GM12878 (cell line): ENCODE measurements around the gene KCNE4.

Source experiments
- CEBPB ChIP-seq, 2 experiments: fragments of 150-350 bp in 1 of 2; IDR thresholded peaks; 2 replicates each; pipeline ENCODE4 v1.6.1; 2012 to 2014; ENCODE audit warnings: low read depth in 2 of 2, low read length in 2 of 2, borderline replicate concordance in 1 of 2, inconsistent platforms in 1 of 2
- CHD4 ChIP-seq: fragments of 200-600 bp; sonication (generic); IDR thresholded peaks from 2 replicates; pipeline ENCODE4 v1.6.1; 2016; ENCODE audit warnings: mild to moderate bottlenecking
- CTCF ChIP-seq, 3 experiments: IDR thresholded peaks in 2 of 3; conservative IDR thresholded peaks in 1 of 3; 2 replicates each; pipeline ENCODE4 v1.5.1; 2011; ENCODE audit warnings: low read depth in 3 of 3, low read length in 3 of 3, mild to moderate bottlenecking in 3 of 3, control low read depth in 2 of 3, moderate library complexity in 2 of 3, inconsistent platforms in 1 of 3, mixed read lengths in 1 of 3; ENCODE audit not compliant: control insufficient read depth in 2 of 3, insufficient read depth in 1 of 3; ENCODE audit errors: extremely low read depth in 1 of 3
- MAX ChIP-seq: IDR thresholded peaks from 2 replicates; pipeline ENCODE4 v1.6.1; 2012; ENCODE audit warnings: low read depth, low read length, improper control_type of control experiment
- PBX3 ChIP-seq: IDR thresholded peaks from 2 replicates; pipeline ENCODE4 v1.6.1; 2011; ENCODE audit warnings: mild to moderate bottlenecking, low read depth, low read length, moderate library complexity; ENCODE audit not compliant: insufficient replicate concordance
- POLR2A ChIP-seq: IDR thresholded peaks from 2 replicates; pipeline ENCODE4 v1.6.1; 2011; ENCODE audit warnings: low read depth, mild to moderate bottlenecking, low read length
- POLR2AphosphoS5 ChIP-seq: IDR thresholded peaks from 2 replicates; pipeline ENCODE4 v1.6.1; 2011; ENCODE audit warnings: mild to moderate bottlenecking, low read length, inconsistent platforms
- RCOR1 ChIP-seq: conservative IDR thresholded peaks from 2 replicates; pipeline ENCODE4 v1.6.1; 2012; ENCODE audit warnings: low read depth, low read length, improper control_type of control experiment
- TBL1XR1 ChIP-seq: IDR thresholded peaks from 2 replicates; pipeline ENCODE4 v1.6.1; 2012; ENCODE audit warnings: low read depth, low read length, improper control_type of control experiment
- TF ChIP-seq, protein P1 (sequence below): IDR thresholded peaks from 2 replicates; pipeline ENCODE4 v1.6.1; 2011; ENCODE audit warnings: borderline replicate concordance, low read depth, mild to moderate bottlenecking, moderate library complexity, mixed read lengths, low read length; ENCODE audit not compliant: insufficient read depth; ENCODE audit errors: extremely low read length

GRCh38 chr2:223008956-223009355 is 43.0 kb upstream of the KCNE4 start:
- TF ChIP-seq CHD4 (no peak), MAX (no peak), POLR2AphosphoS5 (no peak), TBL1XR1 (no peak), CTCF (IDR thresholded peaks at IDR 0.05 in 2 of 3, conservative IDR thresholded peaks at IDR 0.05 in 1 of 3; ENCODE audit: control insufficient read depth in 2 of 3, extremely low read depth in 1 of 3, insufficient read depth in 1 of 3, low read depth in 3 of 3, low read length in 3 of 3) (no peak), CEBPB (IDR thresholded peaks at IDR 0.05; ENCODE audit: borderline replicate concordance in 1 of 2, low read depth in 2 of 2, low read length in 2 of 2) (no peak), POLR2A (no peak), RCOR1 (no peak), PBX3 (no peak)
- TF ChIP-seq, protein P1, sequence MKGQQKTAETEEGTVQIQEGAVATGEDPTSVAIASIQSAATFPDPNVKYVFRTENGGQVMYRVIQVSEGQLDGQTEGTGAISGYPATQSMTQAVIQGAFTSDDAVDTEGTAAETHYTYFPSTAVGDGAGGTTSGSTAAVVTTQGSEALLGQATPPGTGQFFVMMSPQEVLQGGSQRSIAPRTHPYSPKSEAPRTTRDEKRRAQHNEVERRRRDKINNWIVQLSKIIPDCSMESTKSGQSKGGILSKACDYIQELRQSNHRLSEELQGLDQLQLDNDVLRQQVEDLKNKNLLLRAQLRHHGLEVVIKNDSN = no peak
